Right lobe of liver (tissue), 4 donors: ENCODE results near the gene DNAH1.

Experiments
- CTCF ChIP-seq, 4 donors: fragments of 200-600 bp in 3 of 4; fragments of 450-650 bp in 1 of 4; IDR thresholded peaks; one replicate each; pipeline versions ENCODE4 v1.5.1 to v1.8.0; 2016 to 2022; ENCODE audit warnings: antibody characterized with exemption in 4 of 4, mild to moderate bottlenecking in 2 of 4
- POLR2A ChIP-seq: fragments of 450-650 bp; IDR thresholded peaks from one replicate; pipeline ENCODE4 v1.6.1; 2017; ENCODE audit warnings: antibody characterized with exemption, mild to moderate bottlenecking
- donor health status: DM: no; HTN: no; CAD: no.
- donor health status: DM: no; HTN: no; CAD: no.
- donor health status: DM: no; HTN: yes; CAD: no.

GRCh38 chr3:52294320-52295150 lies 21.6 kb upstream of the DNAH1 start:
- TF ChIP-seq CTCF (IDR thresholded peaks at IDR 0.05) (no peak), POLR2A (no peak)
